Calu3 (cell line): ENCODE measurements around the gene KLHL18. TPM values are rescaled to one million over a fixed set of nuclear protein-coding genes. Genes with fewer than 3 reads are reported as not detected.
A peak's percentile ranks its signal among the peaks of the same experiment; 100 is the strongest.

Experiments used
- BruUV-seq: library from RNA; stranded (reverse); fragments of 400-500 nt; replicated peaks from 2 replicates; lab custom pipeline; 2021; lab: Mats Ljungman, UMichigan
- CTCF ChIA-PET: fragments of 300-600 bp; sonication (Branson Sonifier 250); formaldehyde crosslinking; loops from one replicate; lab custom pipeline; 2022; ENCODE audit warnings: antibody characterized with exemption; lab: Charles Lee
- DNase-seq: peaks from one replicate; pipeline ENCODE4 v3.0.0; 2022
- H3K27ac Mint-ChIP-seq: one replicate; pipeline ENCODE4 v1.8.0; 2022; ENCODE audit warnings: mixed read lengths; ENCODE audit not compliant: unreplicated experiment
- H3K27me3 Mint-ChIP-seq: one replicate; pipeline ENCODE4 v1.8.0; 2022; ENCODE audit warnings: mixed read lengths; ENCODE audit not compliant: unreplicated experiment
- H3K36me3 Mint-ChIP-seq: one replicate; pipeline ENCODE4 v1.8.0; 2022; ENCODE audit warnings: mild to moderate bottlenecking, moderate library complexity, mixed read lengths; ENCODE audit not compliant: insufficient read depth, unreplicated experiment
- H3K4me1 Mint-ChIP-seq: one replicate; pipeline ENCODE4 v1.8.0; 2022; ENCODE audit warnings: mild to moderate bottlenecking, low read depth, mixed read lengths; ENCODE audit not compliant: unreplicated experiment
- H3K4me3 Mint-ChIP-seq: one replicate; pipeline ENCODE4 v1.8.0; 2022; ENCODE audit warnings: mild to moderate bottlenecking, low read depth, moderate library complexity, mixed read lengths; ENCODE audit not compliant: unreplicated experiment
- H3K9me3 Mint-ChIP-seq: one replicate; pipeline ENCODE4 v1.8.0; 2022; ENCODE audit warnings: low read depth, mixed read lengths; ENCODE audit not compliant: unreplicated experiment
- CTCF ChIP-seq: fragments of 200-600 bp; IDR thresholded peaks from one replicate; pipeline ENCODE4 v1.8.0; 2022; ENCODE audit warnings: antibody characterized with exemption; ENCODE audit not compliant: unreplicated experiment
- intact Hi-C: fragments of 100-400 bp; cut with micrococcal nuclease; formaldehyde crosslinking; loops from one replicate; pipeline ENCODE4 v1.10.0; 2022; ENCODE audit not compliant: unreplicated experiment
- total RNA-seq: library from RNA; stranded (reverse); gene quantifications from 2 replicates; pipeline ENCODE4 v1.2.3, GENCODE V29; 2022

Gene KLHL18
- total RNA-seq, 1 experiment from 2014 or later = 24.8 TPM

DNA sequence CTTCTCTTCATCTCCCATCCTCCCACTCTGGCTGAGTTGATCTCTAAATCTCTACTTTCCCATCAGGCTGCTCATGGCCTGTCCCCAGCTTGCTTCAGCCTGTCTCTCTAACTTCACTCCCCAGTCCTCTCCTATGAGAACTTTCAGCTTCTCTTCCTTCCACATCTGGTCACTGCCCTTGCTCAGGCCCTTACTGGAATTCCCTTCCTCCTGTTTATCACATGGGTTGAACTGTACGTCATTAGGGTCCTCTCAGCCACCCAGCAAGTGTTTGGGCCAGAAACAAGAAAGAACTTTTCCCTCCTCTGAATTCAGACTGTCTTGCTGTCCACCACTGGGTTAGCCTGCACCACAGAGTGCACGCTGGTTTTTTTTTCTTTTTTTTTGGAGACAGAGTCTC, 103.1 kb downstream of the KLHL18 start:
- Mint-ChIP-seq H3K27ac (no peak overlapping the region), H3K36me3 (peaks cover 37% of the 10 kb centered on the region), H3K27me3 (no peaks in the 10 kb centered on the region), H3K9me3 (no peaks in the 10 kb centered on the region), H3K4me1 (peaks cover 38% of the 10 kb centered on the region), H3K4me3 (no peak overlapping the region)
- intact Hi-C loops = no loop called here
- DNase-seq = no peak
- CTCF ChIA-PET = no interaction called here
- BruUV-seq = no TSS peak
- no peak for TF ChIP-seq CTCF

DNA sequence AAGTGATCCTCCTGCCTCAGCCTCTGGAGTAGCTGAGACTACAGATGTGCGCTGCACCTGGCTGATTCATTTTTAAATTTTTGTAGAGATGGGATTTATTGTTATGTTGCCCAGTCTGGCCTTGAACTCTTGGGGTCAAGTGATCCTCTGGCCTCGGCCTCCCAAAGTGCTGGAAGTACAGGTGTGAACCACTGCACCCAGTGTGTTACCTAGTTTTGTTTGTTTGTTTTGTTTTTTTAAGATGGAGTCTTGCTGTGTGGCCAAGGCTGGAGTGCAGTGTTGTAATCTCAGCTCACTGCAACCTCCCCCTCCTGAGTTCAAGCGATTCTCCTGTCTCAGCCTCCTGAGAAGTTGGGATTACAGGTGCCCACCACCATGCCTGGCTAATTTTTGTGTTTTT, 110.2 kb downstream of the KLHL18 start:
- Mint-ChIP-seq H3K4me3 (no peak overlapping the region), H3K9me3 (no peaks in the 10 kb centered on the region), H3K27ac (no peak overlapping the region), H3K36me3 (peaks cover 19% of the 10 kb centered on the region), H3K27me3 (no peaks in the 10 kb centered on the region), H3K4me1 (peaks cover 17% of the 10 kb centered on the region)
- no peak for TF ChIP-seq CTCF
- intact Hi-C loops = no loop called here
- DNase-seq = no peak
- CTCF ChIA-PET = no interaction called here
- no TSS peak for BruUV-seq

- Mint-ChIP-seq H3K9me3 (no peaks in the 10 kb centered on the region), H3K27ac (peak overlapping the region; percentile 68), H3K27me3 (no peaks in the 10 kb centered on the region), H3K36me3 (peaks cover 22% of the 10 kb centered on the region), H3K4me1 (peaks cover 17% of the 10 kb centered on the region), H3K4me3 (peak overlapping the region; percentile 24)
- peak; percentile 50 for DNase-seq
- intact Hi-C loops = no loop called here
- no TSS peak for BruUV-seq
- CTCF ChIA-PET = interaction anchor here (0.5 to 1.3 kb wide), 5 partner anchors 14 to 371 kb away, joined by 3 to 4 read pairs (median 3); partner anchors contain the start of genes PTPN23 and SCAP
- no peak for TF ChIP-seq CTCF
Measured at GRCh38 chr3:47394140-47394870, 111.6 kb downstream of the KLHL18 start.

GRCh38 chr3:47394881-47395280, 112.1 kb downstream of the KLHL18 start:
- no peak overlapping the region for H3K27ac Mint-ChIP-seq
- H3K4me3 Mint-ChIP-seq = no peak overlapping the region
- BruUV-seq = no TSS peak
- H3K27me3 Mint-ChIP-seq = no peaks in the 10 kb centered on the region
- H3K4me1 Mint-ChIP-seq = peaks cover 17% of the 10 kb centered on the region
- CTCF ChIA-PET = interaction anchor here (0.8 to 1.3 kb wide), 2 partner anchors 14 to 81 kb away, joined by 3 to 4 read pairs; partner anchors contain the start of genes PTPN23 and SCAP
- no peaks in the 10 kb centered on the region for H3K9me3 Mint-ChIP-seq
- no peak for DNase-seq
- no peak for TF ChIP-seq CTCF
- H3K36me3 Mint-ChIP-seq = peaks cover 22% of the 10 kb centered on the region
- intact Hi-C loops = no loop called here

Other genes starting within 250 kb of the KLHL18 start
- 35.2 and 39.2 TPM in 2 replicates for gene SETD2, start 118.8 kb upstream of the KLHL18 start, total RNA-seq
- 8.9 and 10.0 TPM in 2 replicates for gene KIF9, start 145 bp upstream of the KLHL18 start, total RNA-seq
- gene PTPN23, start 98.1 kb downstream of the KLHL18 start, total RNA-seq = 49.7 and 57.6 TPM in 2 replicates
- gene SCAP, start 193.0 kb downstream of the KLHL18 start, total RNA-seq = 67.6 and 74.2 TPM in 2 replicates
- gene ELP6, start 230.8 kb downstream of the KLHL18 start, total RNA-seq = 23.4 and 23.6 TPM in 2 replicates